Measurements from ENCODE around the gene TCEA2. TPM values are rescaled to one million over a fixed set of nuclear protein-coding genes. Genes with fewer than 3 reads are reported as not detected.

TCEA2 gene
- total and polyA plus RNA-seq, 9 of the 15 experiments (the other 6 are each of a cell fraction or from before 2014, with no cell fraction given), result 1.4 to 28.7 (median 5.4) TPM

DNA sequence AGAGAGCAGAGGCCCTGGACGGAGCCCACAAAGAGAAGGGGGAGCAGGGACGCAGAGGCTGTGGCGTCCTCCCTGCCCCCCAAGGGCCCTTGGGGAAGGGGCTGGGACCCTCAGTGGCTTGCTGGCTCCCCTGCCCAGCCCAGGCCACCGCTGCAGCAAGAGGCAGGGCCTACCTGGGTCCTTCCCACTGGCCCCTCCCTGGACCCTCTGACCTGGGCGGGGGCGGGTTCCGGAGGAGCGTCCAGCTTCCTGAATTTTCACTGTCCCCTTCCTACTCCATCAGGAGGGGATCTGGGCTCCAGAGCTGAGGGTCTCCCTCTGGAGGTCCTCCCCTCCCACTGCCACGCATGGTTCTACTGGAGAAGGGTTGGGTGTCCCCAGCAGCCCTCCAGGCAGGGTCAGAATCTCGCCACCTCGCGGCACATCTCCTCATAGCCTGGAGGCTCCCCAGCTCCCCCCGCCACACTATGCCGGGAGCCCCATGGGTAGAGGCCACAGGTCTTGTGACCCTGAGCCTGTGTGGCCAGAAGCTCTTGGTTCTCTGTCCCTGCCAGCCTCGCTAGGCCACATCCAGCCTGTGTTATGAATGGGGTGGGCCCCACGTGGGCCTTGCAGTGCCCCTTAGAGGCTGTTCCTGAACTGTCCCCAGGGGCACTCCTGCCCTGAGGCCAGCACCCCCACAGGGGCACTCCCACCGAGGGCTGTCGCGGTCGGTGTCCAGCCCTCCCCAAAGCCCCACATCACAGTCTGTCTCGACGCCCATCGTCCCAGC is 12.6 kb upstream of the TCEA2 start (continued):
- TF ChIP-seq IFI16 (CRISPR knock-in tag; IDR thresholded peaks at IDR 0.05), result no peak
- no peak for TF ChIP-seq RAD51 (IDR thresholded peaks at IDR 0.05; ENCODE audit: borderline replicate concordance, low read depth)
- TF ChIP-seq HBP1 (CRISPR knock-in tag; IDR thresholded peaks at IDR 0.05), result no peak
- peak; percentile 51; the same call in 1 of the 2 replicates for TF ChIP-seq CTBP1 (IDR thresholded peaks at IDR 0.05; ENCODE audit: borderline replicate concordance)
- TF ChIP-seq, protein P1, sequence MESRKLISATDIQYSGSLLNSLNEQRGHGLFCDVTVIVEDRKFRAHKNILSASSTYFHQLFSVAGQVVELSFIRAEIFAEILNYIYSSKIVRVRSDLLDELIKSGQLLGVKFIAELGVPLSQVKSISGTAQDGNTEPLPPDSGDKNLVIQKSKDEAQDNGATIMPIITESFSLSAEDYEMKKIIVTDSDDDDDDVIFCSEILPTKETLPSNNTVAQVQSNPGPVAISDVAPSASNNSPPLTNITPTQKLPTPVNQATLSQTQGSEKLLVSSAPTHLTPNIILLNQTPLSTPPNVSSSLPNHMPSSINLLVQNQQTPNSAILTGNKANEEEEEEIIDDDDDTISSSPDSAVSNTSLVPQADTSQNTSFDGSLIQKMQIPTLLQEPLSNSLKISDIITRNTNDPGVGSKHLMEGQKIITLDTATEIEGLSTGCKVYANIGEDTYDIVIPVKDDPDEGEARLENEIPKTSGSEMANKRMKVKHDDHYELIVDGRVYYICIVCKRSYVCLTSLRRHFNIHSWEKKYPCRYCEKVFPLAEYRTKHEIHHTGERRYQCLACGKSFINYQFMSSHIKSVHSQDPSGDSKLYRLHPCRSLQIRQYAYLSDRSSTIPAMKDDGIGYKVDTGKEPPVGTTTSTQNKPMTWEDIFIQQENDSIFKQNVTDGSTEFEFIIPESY (CRISPR knock-in tag; IDR thresholded peaks at IDR 0.05), result no peak
- TF ChIP-seq, protein P2, sequence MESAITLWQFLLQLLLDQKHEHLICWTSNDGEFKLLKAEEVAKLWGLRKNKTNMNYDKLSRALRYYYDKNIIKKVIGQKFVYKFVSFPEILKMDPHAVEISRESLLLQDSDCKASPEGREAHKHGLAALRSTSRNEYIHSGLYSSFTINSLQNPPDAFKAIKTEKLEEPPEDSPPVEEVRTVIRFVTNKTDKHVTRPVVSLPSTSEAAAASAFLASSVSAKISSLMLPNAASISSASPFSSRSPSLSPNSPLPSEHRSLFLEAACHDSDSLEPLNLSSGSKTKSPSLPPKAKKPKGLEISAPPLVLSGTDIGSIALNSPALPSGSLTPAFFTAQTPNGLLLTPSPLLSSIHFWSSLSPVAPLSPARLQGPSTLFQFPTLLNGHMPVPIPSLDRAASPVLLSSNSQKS (CRISPR knock-in tag; IDR thresholded peaks at IDR 0.05), result no peak
- no peak for TF ChIP-seq SOX6 (IDR thresholded peaks at IDR 0.05)
- TF ChIP-seq CHCHD3 (CRISPR knock-in tag; IDR thresholded peaks at IDR 0.05), result no peak
- TF ChIP-seq SREBF2 (CRISPR knock-in tag; IDR thresholded peaks at IDR 0.05), result no peak
- peak; percentile 54; the same call in 1 of the 2 replicates for TF ChIP-seq TOE1 (IDR thresholded peaks at IDR 0.05; ENCODE audit: borderline replicate concordance)
- no peak for TF ChIP-seq TOE1 (CRISPR knock-in tag; IDR thresholded peaks at IDR 0.05; ENCODE audit: borderline replicate concordance, low read depth)
- TF ChIP-seq KDM4B (IDR thresholded peaks at IDR 0.05; ENCODE audit: borderline replicate concordance in 2 of 2, low read depth in 1 of 2), result 0 out of 4 replicates have a peak, but pooled peaks of 1 of the 2 experiments have one; percentile 1
- no peak for TF ChIP-seq FOXA3 (CRISPR knock-in tag; conservative IDR thresholded peaks at IDR 0.05 in 1 of 2, IDR thresholded peaks at IDR 0.05 in 1 of 2)
- no peak for TF ChIP-seq ZNF3 (CRISPR knock-in tag; IDR thresholded peaks at IDR 0.05)
- TF ChIP-seq CTCF (IDR thresholded peaks at IDR 0.05 in 2 of 3, conservative IDR thresholded peaks at IDR 0.05 in 1 of 3; ENCODE audit: insufficient read depth in 2 of 3, low read depth in 1 of 3, low read length in 3 of 3), result peak; percentile 60 to 69 (median 69)
- TF ChIP-seq KLF6 (CRISPR knock-in tag; IDR thresholded peaks at IDR 0.05; ENCODE audit: borderline replicate concordance), result no peak
- no peak for TF ChIP-seq SNIP1 (IDR thresholded peaks at IDR 0.05; ENCODE audit: low read depth)
- TF ChIP-seq NUFIP1 (IDR thresholded peaks at IDR 0.05; ENCODE audit: partially characterized antibody), result no peak
- TF ChIP-seq SAFB (IDR thresholded peaks at IDR 0.05; ENCODE audit: borderline replicate concordance, low read depth, low read length), result no peak
- TF ChIP-seq HDAC3 (IDR thresholded peaks at IDR 0.05; ENCODE audit: borderline replicate concordance, partially characterized antibody), result no peak
- no peak for TF ChIP-seq MAX (CRISPR knock-in tag; IDR thresholded peaks at IDR 0.05)
